ENCODE measurements around the gene FOXD3.
A peak's percentile ranks its signal among the peaks of the same experiment; 100 is the strongest.

Gene FOXD3

DNA sequence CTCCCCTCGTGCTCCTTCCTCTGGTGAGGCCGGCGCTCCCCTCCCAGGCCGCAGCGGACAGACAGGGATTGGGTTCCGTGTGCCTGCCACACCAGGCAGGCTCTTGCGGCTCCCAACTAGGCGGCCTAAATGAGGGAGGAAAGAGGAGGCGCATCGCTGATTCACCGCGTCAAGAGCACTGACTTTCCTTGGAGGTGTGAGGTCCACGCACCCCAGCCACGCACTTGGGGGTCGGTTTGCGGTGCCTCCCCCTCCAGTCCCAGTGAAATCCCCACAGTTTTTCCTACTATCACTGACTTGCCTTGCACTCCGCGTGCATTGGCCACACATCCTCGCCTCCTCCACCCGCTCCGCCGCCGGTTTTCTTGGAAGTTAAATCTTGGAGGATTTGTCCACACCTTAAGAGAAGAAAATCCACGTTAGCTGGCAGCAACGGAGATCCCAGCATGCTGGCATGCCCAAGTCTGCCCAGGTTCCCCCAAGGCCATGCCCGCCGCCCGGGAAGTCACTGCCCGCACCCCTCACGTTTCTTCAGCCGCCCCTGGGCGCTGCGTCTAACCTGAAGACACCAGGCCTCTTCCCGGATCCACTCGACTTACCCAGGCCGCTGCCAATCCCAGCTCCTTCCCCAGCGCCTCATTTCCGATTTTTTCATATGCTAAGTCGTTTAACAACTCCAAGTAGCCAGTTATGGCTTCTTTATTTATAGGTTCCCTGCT, 1.1 kb upstream of the FOXD3 start:
- no peak for DNase-seq (ENCODE audit: low read depth)
- H3K4me3 ChIP-seq (ENCODE audit: low read depth, low read length) = no peak overlapping the region
- TF ChIP-seq, protein P1, sequence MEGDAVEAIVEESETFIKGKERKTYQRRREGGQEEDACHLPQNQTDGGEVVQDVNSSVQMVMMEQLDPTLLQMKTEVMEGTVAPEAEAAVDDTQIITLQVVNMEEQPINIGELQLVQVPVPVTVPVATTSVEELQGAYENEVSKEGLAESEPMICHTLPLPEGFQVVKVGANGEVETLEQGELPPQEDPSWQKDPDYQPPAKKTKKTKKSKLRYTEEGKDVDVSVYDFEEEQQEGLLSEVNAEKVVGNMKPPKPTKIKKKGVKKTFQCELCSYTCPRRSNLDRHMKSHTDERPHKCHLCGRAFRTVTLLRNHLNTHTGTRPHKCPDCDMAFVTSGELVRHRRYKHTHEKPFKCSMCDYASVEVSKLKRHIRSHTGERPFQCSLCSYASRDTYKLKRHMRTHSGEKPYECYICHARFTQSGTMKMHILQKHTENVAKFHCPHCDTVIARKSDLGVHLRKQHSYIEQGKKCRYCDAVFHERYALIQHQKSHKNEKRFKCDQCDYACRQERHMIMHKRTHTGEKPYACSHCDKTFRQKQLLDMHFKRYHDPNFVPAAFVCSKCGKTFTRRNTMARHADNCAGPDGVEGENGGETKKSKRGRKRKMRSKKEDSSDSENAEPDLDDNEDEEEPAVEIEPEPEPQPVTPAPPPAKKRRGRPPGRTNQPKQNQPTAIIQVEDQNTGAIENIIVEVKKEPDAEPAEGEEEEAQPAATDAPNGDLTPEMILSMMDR (conservative IDR thresholded peaks at IDR 0.05; ENCODE audit: low read depth, low read length) = no peak

DNA sequence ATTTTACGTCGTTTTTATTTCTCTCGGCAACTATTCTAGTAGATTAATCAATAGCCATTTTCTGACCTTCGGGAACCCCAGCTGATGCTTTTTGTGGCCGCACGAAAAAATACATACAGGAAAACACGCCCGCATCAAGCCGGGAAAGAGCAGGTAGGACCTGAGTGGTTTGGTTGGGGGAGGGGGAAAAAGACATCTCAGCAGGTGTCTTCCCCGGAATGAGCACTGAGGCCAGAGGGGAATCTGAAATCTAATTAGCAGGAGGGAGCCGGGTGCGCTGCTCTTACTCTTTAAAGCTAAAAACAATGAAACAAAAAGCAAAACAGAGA, 618 bp upstream of the FOXD3 start:
- TF ChIP-seq, protein P1 (conservative IDR thresholded peaks at IDR 0.05; ENCODE audit: low read depth, low read length) = no peak
- no peak for DNase-seq (ENCODE audit: low read depth)
- no peak overlapping the region for H3K4me3 ChIP-seq (ENCODE audit: low read depth, low read length)

DNA sequence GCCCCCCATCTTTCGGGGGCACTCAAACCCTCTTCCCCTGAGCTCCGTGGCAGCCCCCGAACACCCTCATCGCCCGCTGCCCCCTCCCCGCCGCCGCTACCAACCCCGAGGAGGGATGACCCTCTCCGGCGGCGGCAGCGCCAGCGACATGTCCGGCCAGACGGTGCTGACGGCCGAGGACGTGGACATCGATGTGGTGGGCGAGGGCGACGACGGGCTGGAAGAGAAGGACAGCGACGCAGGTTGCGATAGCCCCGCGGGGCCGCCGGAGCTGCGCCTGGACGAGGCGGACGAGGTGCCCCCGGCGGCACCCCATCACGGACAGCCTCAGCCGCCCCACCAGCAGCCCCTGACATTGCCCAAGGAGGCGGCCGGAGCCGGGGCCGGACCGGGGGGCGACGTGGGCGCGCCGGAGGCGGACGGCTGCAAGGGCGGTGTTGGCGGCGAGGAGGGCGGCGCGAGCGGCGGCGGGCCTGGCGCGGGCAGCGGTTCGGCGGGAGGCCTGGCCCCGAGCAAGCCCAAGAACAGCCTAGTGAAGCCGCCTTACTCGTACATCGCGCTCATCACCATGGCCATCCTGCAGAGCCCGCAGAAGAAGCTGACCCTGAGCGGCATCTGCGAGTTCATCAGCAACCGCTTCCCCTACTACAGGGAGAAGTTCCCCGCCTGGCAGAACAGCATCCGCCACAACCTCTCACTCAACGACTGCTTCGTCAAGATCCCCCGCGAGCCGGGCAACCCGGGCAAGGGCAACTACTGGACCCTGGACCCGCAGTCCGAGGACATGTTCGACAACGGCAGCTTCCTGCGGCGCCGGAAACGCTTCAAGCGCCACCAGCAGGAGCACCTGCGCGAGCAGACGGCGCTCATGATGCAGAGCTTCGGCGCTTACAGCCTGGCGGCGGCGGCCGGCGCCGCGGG, 837 bp downstream of the FOXD3 start:
- H3K4me3 ChIP-seq (ENCODE audit: low read depth, low read length) = no peak overlapping the region
- peak; percentile 31 for DNase-seq (ENCODE audit: low read depth)
- TF ChIP-seq, protein P1 (conservative IDR thresholded peaks at IDR 0.05; ENCODE audit: low read depth, low read length) = no peak

- TF ChIP-seq, protein P1 (conservative IDR thresholded peaks at IDR 0.05; ENCODE audit: low read depth, low read length) = no peak
- no peak overlapping the region for H3K4me3 ChIP-seq (ENCODE audit: low read depth, low read length)
Measured at GRCh38 chr1:63323865-63324778, 1.8 kb downstream of the FOXD3 start.

GRCh38 chr1:63324779-63325119, 2.4 kb downstream of the FOXD3 start:
- TF ChIP-seq, protein P1 (conservative IDR thresholded peaks at IDR 0.05; ENCODE audit: low read depth, low read length) = no peak
- DNase-seq (ENCODE audit: low read depth) = no peak
- no peak overlapping the region for H3K4me3 ChIP-seq (ENCODE audit: low read depth, low read length)

More at GRCh38 chr1:63323865-63324778, 1.8 kb downstream of the FOXD3 start:
- no peak for DNase-seq (ENCODE audit: low read depth)

GRCh38 chr1:63325279-63325985, 3.1 kb downstream of the FOXD3 start:
- DNase-seq (ENCODE audit: low read depth) = no peak
- TF ChIP-seq, protein P1 (conservative IDR thresholded peaks at IDR 0.05; ENCODE audit: low read depth, low read length) = no peak
- H3K4me3 ChIP-seq (ENCODE audit: low read depth, low read length) = no peak overlapping the region
